NCI-H1417 treated with DMSO at 0.1 percent for 48 hours (cell line): Measurements from ENCODE around the gene CEP20.

ENCODE experiments used
- DNase-seq: peaks from one replicate; lab custom pipeline; 2025; lab: John Stamatoyannopoulos, UW

CEP20 gene

DNA sequence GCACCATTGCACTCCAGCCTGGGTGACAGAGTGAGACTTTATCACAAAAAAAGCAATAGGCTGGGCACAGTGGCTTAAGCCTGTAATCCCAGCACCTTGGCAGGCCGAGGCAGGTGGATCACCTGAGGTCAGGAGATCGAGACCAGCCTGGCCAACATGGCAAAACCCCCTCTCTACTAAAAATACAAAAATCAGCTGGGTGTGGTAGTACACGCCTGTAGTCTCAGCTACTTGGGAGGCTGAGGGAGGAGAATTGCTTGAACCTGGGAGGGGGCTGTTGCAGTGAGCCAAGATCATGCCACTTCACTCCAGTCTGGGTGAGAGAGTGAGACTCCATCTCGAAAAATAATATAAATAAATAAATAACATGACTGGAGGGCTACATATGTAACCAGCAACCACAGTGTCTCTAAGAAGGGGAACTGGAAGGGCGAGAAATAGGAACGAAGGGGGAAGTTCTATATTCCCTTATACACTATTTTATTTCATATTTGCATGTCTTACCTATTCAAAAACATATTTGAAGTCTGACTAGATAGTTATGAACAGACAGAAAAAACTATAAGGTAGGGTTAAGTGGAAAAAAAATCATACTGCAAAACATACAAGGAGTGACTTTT lies 57.5 kb downstream of the CEP20 start:
- no peak for DNase-seq

DNA sequence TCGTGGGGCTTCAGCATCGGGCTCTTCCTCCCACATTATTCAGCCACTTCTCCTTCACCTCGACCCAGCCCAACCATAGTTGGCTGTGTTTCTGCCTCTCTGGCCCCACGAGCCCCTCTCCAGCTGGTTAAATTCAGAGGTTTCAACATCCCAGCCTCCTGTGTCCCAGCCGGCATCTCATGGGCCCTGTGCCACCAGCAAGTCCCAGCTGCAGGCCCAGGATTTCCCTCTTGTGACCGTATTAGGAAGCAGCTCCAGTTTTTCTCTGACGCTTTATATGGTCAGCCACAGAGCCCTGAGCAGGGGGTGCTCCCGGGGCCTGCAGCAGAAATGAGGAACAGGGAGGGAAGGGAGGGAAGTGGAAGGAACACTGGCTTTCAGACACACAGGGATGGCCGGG lies 58.9 kb downstream of the CEP20 start:
- DNase-seq = no peak

DNA sequence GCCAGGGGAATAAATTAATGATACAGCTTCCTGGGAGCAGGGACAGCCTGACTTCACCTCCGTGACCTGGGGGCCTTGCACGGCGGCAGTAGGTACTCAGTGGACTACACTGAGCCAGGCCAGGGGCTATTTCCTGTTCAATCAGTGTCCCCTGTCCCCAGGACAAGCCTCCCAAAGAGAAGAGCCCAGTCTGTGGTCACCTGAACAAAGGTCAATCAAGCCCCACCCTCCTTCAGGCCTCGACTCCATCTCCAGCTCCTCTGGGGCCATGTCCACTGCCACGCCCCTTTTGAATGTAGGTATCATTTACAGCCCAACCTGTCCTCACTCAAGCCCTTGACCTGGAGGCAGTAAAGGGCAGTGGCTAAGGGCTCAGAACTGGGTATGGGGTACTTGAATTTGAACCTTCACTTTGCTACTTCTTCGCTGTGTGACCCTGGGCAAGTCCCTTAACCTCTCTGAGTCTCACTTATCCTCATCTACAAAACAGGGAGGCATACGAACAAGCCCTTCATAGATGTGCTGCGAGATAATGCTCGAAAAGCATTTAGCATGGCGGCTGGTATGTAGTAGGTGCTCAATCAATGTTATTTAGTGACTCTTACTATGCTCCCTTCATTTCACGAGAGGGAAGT lies 60.6 kb downstream of the CEP20 start:
- DNase-seq = no peak

DNA sequence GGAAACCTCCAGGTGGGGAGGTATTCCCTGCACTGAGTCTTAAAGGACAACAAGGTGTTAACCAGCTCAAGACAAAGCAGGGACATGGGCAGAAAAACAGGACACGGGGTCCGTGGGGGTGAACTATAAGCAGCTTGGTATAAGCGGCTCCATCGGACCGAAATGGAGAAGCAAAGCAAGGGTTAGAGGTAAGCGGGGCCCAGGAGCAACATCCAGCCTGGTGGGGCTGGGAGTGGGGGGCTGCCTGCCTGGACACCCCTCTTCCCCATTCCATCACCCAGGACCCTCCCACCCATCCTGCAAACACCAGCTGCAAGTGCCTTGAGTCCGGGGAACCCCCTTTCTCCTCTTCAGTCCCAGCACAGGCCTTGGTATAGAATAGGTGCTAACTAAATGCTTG lies 61.1 kb downstream of the CEP20 start:
- no peak for DNase-seq

DNA sequence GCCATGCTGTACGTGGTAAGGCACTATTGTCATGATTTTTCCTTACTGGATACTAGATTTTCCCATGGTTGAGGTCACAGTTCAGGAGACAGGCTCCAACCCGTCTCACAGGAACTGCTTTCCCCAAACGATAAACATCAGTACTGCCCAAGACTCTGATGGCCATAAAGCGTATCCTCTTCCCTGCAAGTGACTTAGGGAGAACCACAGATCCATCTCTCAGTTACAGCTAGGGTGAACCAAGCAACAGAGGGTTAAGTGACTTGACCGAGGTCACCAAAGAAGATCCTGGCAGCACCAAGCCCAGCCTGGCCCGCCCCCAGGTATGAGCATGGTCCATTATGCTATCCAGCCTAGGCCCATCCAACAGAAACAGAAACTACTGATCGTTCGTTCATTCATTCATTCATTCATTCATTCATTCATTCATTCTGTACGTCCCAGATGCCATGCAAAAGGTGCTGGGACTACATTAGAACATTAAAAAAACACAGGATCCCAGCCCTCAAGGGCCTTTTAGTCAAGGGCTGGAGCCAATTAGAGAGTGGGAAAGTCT lies 62.6 kb downstream of the CEP20 start:
- DNase-seq = no peak

DNA sequence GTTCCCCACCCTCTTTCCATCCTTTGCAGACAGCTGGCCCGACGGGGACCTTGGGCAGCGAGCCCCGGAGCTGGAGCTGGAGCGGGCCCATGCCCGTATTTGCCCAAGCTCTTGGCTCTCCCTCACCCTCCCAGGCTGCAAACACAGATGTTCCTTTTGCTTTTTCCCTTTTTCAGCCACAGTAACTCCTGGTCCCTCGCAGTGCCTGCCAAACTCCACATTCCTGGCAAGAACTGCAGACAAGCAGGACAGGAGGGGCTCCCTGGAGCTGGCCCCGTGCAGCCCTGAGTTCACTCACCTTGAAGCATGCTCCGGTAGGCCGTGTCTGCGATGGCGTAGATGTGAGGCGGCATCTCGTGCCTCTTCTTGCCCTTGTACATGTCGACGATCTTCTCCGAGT lies 65.4 kb downstream of the CEP20 start:
- DNase-seq = no peak

DNA sequence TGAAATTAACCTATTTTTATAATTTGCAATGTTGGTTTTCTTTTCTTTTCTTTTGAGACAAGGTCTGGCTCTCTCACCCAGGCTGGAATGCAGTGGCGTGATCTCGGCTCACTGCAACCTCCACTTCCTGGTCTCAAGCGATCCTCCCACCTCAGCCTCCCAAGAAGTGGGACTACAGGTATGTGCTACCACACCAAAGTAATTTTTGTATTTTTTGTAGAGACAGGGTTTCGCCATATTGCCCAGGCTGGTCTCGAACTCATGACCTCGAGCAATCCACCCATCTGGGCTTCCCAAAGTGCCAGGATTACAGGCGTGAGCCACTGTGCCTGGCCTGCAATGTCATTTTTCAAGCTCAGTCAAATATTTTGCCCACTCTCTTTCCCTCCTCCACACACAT lies 67.6 kb downstream of the CEP20 start:
- DNase-seq = no peak

DNA sequence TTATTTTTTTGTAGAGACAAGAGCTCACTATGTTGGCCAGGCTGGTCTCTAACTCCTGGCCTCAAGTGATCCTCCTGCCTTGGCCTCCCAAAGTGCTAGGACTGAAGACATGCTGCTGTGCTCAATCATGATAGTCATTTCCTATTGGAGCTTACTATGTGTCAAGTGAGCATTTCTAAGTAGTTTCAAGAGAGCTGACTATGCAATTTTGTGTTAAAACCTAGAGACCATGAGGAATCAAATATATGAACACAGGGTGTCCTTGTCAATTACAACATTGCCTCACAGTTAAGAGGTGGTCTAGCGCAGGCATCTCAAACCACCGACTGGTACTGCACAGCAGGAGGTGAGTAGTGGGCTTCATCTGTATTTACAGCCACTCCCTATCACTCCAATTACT lies 69.4 kb downstream of the CEP20 start:
- DNase-seq = no peak

DNA sequence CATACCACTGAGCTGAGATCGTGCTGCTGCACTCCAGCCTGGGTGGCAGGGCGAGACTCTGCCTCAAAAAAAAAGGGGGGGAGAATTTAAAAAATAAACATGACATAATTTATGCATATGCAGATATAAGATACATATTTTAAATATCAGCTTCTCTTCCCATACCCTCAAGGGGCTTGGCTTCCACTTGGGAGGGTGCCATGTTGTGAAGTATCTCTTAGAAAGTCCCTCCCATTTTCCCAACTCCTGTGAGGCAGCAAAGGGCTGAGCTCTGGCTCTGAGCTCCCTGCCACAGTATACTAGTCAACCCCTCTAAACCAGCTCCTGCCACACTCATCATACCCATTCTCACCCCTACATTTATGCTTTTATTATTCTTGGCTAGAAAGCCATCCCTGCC lies 71.0 kb downstream of the CEP20 start:
- no peak for DNase-seq

DNA sequence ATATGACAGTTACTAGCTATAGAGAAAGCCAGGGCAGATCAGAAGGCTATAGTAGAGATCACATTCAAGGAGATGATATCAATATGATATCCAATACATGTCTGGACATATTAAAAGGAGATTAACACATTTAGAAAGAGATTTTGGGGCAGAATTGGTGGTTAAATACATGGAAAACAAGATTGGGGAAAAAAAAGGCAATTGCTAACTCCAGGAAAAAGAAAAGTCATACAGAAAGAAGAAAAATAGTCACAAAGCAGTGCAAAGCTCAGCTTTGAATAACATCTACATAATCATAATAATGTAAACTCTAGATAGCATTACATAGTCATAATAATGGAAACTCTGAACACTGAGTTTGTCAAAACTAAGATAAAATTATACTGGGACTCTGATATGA lies 72.2 kb downstream of the CEP20 start:
- no peak for DNase-seq
